ENCODE data around the gene TBCK. TPM values are rescaled to one million over a fixed set of nuclear protein-coding genes. Genes with fewer than 3 reads are reported as not detected.

Gene TBCK
- total and polyA plus RNA-seq, 2 of the 13 experiments (the other 11 are each of a cell fraction or from before 2014, with no cell fraction given), result 51.0 to 62.4 TPM

GRCh38 chr4:106035204-106035603 is 280.8 kb downstream of the TBCK start (continued):
- TF ChIP-seq ZNF18 (CRISPR knock-in tag; IDR thresholded peaks at IDR 0.05; ENCODE audit: insufficient replicate concordance), result no peak

- ChIA-PET CTCF (ENCODE audit: low intra/inter-chr PET ratio, low total read pairs) (no interaction called here), POLR2A (interaction anchor here (0.8 kb wide), 1 partner anchor 37 kb away, joined by 3 read pairs; no protein-coding TSS in a partner anchor)
- FAIRE-seq (no peak), DNase-seq (ENCODE audit: low spot score) (no peak), ATAC-seq (no peak)
- BruUV-seq (replicated peaks), result no TSS peak
- intact Hi-C loops (cut with micrococcal nuclease; ENCODE audit: unreplicated experiment), result loop anchor here (10.0 kb wide), 1 partner anchor 330 kb away; the partner anchor contains the start of genes GSTCD and INTS12
- H4K20me1 ChIP-seq (ENCODE audit: insufficient read depth, low read length), result no peaks in the 10 kb centered on the region
- H2AFZ ChIP-seq (ENCODE audit: low read length), result no peak overlapping the region
- H3K9me3 ChIP-seq (ENCODE audit: low read length), result peaks cover 18% of the 10 kb centered on the region; the same call in 1 of the 2 replicates
- no peak overlapping the region for H3K4me3 ChIP-seq (replicated peaks in 1 of 3; ENCODE audit: insufficient read depth in 1 of 3, low read depth in 2 of 3, low read length in 3 of 3)
- H3K27ac ChIP-seq (ENCODE audit: extremely low read length, insufficient read depth, low read length), result peak overlapping the region; percentile 21
- H3K4me2 ChIP-seq (ENCODE audit: low read depth, low read length), result no peak overlapping the region
- H3K36me3 ChIP-seq (replicated peaks in 1 of 2; ENCODE audit: control insufficient read depth in 1 of 2, insufficient read depth in 2 of 2, low read length in 2 of 2), result no peaks in the 10 kb centered on the region
- no peaks in the 10 kb centered on the region for H3K79me2 ChIP-seq (ENCODE audit: insufficient read depth, low read length)
- in situ Hi-C loops (cut with HindIII; ENCODE audit: extremely low pct_ligation_motif_present, low pct_unique_long_range_greater_than_20kb), result no loop called here
- no peaks in the 10 kb centered on the region for H3K27me3 ChIP-seq (ENCODE audit: control insufficient read depth in 1 of 2, insufficient read depth in 2 of 2, low read length in 2 of 2)
- H3K4me1 ChIP-seq (ENCODE audit: insufficient read depth, low read length), result peaks cover 64% of the 10 kb centered on the region
- H3K9ac ChIP-seq (ENCODE audit: insufficient read depth, low read depth, low read length), result no peak overlapping the region
- TF ChIP-seq MAFK (conservative IDR thresholded peaks at IDR 0.05 in 1 of 2, IDR thresholded peaks at IDR 0.05 in 1 of 2; ENCODE audit: low read length in 2 of 2) (no peak), RBFOX2 (IDR thresholded peaks at IDR 0.05; ENCODE audit: low read depth, low read length) (no peak), SCMH1 (CRISPR knock-in tag; IDR thresholded peaks at IDR 0.05; ENCODE audit: borderline replicate concordance) (no peak), JARID2 (CRISPR knock-in tag; IDR thresholded peaks at IDR 0.05; ENCODE audit: insufficient replicate concordance) (no peak), ARNT2 (CRISPR knock-in tag; IDR thresholded peaks at IDR 0.05; ENCODE audit: low read depth) (no peak), SP1 (IDR thresholded peaks at IDR 0.05) (no peak), SP1 (CRISPR knock-in tag; IDR thresholded peaks at IDR 0.05) (no peak), ZNF552 (CRISPR knock-in tag; IDR thresholded peaks at IDR 0.05; ENCODE audit: borderline replicate concordance) (no peak), ZNF768 (CRISPR knock-in tag; IDR thresholded peaks at IDR 0.05) (no peak), PAWR (CRISPR knock-in tag; IDR thresholded peaks at IDR 0.05; ENCODE audit: borderline replicate concordance) (no peak), FOXJ3 (CRISPR knock-in tag; IDR thresholded peaks at IDR 0.05; ENCODE audit: borderline replicate concordance) (no peak), TFAP4 (IDR thresholded peaks at IDR 0.05; ENCODE audit: borderline replicate concordance, low read depth) (no peak), PRDM10 (CRISPR knock-in tag; IDR thresholded peaks at IDR 0.05; ENCODE audit: low read depth) (no peak), GRHL1 (CRISPR knock-in tag; conservative IDR thresholded peaks at IDR 0.05) (no peak), ZSCAN29 (CRISPR knock-in tag; conservative IDR thresholded peaks at IDR 0.05) (no peak)
Measured at GRCh38 chr4:106034751-106035150, 281.3 kb downstream of the TBCK start.
